HL-60/S4 treated with phorbol 12-myristate 13-acetate at 8.2 ng/mL for 4 days and 3 days (cell line): Measurements from ENCODE around the gene LMO3.
"Not testable (repeated sequence)": the region's sequence is repeated elsewhere in the genome, so short reads cannot be mapped to it uniquely, and the experiment has no call there.

Experiments
- in situ Hi-C: fragments of 300-500 bp; cut with MboI; formaldehyde crosslinking; loops from 2 replicates; pipeline ENCODE4 v1.15.0; 2022; ENCODE audit warnings: low sequenced_read_pairs

The LMO3 gene

DNA sequence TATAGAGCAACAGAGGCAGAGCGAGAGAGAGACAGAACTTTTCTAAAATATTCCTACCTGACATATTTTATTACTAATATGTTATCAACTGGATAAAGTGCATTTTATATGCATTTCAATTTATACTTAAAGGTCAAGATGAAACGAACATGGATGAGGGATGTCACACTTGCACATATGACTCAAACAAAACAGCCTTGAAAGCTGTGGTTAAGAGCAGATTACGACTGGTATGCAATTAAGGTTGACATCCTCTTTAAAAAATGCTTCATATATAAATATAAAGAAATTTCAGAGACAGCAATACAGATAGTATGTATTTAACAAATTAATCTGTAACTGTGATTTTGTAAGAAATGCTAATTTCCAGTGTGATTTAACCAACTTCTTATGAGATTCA is 52.5 kb downstream of the LMO3 start:
- in situ Hi-C loops: no loop called here

- in situ Hi-C loops: no loop called here
These were observed 53.7 kb downstream of the LMO3 start for GRCh38 chr12:16552301-16552700.

GRCh38 chr12:16545836-16546235 is 60.1 kb downstream of the LMO3 start:
- in situ Hi-C loops: no loop called here

DNA sequence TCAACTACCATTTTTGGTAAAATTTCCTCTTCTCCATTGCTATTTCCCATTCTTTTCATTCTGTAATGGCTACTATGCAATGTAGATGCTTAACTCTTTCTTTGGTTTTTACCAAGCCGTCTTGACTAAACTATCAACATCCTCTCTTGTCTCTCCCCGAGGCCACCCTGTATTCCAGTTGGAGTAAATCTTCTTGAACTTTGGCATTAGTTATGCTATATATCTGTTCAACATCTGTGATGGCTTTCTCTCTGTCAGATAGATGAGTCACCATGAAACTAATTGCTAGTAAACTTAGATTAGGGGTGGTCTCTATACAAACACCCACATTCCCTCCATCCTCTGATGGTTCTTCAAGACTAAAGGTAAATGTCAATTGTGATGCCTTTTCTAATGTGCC is 63.4 kb downstream of the LMO3 start:
- in situ Hi-C loops: no loop called here

GRCh38 chr12:16537652-16538051 is 68.3 kb downstream of the LMO3 start:
- in situ Hi-C loops: not testable (repeated sequence)

DNA sequence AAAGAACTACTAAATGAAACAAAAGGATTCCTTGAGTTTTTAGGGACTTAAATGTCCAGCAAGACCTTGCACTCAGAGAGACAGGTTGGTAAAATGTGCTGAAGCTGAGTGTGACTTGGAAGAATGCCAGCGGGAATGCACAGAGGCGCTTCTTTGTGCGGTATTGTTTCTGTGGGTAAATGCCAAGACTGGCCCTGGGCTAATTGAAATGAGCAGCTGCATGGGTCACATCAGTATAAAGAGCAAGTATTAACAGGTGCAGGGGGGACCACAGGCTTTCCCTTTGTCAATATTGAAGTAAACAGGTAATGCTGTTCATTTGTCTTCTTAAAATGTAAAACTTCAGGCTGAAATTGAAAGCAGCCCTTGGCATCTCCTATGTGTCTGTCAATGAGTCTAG is 74.3 kb downstream of the LMO3 start:
- in situ Hi-C loops: no loop called here

GRCh38 chr12:16530268-16530850 is 75.6 kb downstream of the LMO3 start:
- in situ Hi-C loops: no loop called here

- in situ Hi-C loops: no loop called here
These were observed 79.3 kb downstream of the LMO3 start for GRCh38 chr12:16526693-16527092.

DNA sequence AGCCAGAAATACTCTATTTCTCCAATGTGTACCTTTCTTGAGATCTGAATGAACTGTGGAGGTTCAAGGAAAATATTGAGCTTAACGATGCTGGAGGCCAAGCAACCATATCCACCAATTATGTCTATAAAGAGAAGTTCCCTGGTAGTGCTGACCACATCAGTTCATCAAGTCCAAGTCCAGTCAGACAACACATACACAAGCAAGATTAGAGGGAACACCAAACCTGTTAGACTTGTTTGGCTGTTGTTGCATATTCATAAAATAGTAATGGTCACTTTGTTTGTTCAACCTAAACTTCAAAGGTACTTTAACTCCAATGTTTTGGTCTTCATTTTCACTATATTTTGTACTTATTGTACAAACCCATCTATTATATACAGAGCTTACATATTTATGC is 81.6 kb downstream of the LMO3 start:
- in situ Hi-C loops: no loop called here

DNA sequence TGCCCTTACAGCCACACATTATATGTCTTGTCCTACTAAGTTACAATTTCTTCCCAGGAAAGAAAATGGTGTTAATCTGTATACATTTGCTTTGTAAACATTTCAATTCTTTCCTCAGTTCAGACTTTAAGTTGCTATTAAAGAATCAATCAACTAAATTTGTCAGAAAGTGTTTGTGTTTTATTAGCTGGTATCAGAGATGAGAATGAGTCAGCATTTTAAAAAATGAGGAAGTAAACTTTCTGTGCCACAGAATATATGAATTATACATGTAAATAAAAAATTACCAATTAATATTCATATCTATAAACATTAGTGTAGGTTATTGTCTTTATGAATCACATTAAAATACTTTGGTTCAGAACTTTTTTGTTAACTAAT is 82.0 kb downstream of the LMO3 start:
- in situ Hi-C loops: no loop called here

- in situ Hi-C loops: no loop called here
These were observed 82.5 kb downstream of the LMO3 start for GRCh38 chr12:16523284-16523950.

DNA sequence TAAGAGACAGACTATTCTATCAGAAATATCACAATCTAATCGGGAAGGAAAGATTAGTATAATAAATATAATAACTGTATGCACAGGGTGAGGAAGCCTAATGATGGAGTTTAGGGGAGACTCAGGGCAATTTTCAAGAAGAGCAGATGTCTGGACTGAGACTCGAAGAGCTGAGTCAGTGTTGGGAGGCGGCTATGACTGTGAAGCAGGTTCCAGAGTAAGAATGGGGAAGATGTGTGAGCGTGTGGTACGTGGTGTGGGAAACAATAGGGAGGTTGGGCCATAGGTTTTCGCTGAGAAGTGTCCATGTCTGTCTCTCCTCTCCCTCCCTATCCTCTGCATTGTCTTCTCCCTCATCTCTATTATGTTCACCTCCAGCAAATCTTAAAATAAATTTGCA is 85.6 kb downstream of the LMO3 start:
- in situ Hi-C loops: no loop called here

DNA sequence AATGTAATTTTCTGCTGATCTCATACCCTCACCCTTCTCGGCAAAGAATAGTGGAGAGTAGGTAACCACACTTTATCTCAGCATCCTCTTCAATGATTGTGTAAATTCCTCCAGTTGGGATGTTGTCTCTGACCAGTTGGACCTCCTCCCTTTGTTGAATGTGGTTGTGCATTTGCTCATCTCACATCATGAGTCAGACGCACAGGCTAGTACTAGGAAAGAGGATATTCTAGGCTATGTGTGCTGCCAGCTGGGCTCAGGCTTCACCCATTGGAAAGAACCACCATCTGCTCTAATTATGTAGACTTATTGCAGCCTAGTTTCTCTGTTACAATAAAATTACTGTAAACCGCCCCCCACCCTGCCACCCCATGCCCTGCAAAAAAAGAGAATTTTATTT is 90.3 kb downstream of the LMO3 start:
- in situ Hi-C loops: no loop called here

DNA sequence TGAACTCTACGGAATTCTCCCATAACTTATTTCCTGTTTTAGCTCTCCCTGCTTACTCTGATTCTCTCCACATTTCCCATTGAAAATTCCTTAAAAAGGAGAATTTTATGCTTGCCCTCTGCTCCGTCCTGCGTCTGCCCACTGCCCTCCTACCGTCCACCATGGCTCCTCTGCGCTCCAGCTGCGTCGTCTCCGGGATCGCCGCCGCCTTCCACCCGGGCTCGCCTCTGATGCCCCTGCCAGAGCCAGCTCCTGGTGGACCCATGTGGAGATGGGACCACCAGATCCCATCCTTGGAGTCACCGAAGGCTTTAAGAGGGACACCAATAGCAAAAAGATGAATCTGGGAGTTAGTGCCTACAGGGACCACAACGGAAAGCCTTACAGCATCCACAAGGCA is 92.7 kb downstream of the LMO3 start:
- in situ Hi-C loops: no loop called here

DNA sequence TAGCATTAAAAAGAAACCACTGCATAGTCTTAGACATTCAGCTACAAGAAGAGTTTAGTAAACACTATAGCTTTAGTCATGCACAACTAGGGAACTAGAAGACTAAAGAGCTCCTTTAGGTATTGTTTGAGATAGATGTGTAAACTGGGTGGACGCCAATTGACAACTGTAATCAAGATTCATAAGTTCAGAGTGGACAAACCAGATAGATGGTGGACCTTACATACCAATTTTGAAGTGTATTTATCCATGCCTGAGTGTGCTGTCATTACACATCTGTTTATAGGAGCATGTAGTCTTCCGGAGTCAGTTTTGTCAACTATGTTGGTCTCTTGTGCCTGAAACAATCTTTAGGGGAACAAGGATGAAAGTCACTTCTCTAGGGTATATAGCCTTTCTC is 96.6 kb downstream of the LMO3 start:
- in situ Hi-C loops: no loop called here

DNA sequence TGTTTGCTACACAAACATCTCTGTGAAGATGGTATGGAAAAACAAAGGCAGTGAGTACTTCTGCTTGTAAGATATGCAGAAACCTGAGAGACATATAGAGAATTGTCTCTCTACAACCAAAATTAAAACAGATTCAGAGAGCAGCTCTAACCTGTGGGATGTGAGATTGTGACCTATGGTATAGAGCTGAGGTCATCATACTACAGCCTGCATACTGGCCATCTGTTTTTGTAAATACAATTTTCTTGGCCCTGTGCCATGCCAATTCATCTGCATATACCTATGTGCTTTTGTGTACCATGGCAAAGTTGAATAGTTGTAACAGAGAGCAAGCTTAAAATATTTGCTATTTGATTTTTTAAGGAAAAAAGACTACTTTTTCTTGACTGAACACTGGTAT is 99.6 kb downstream of the LMO3 start:
- in situ Hi-C loops: no loop called here

DNA sequence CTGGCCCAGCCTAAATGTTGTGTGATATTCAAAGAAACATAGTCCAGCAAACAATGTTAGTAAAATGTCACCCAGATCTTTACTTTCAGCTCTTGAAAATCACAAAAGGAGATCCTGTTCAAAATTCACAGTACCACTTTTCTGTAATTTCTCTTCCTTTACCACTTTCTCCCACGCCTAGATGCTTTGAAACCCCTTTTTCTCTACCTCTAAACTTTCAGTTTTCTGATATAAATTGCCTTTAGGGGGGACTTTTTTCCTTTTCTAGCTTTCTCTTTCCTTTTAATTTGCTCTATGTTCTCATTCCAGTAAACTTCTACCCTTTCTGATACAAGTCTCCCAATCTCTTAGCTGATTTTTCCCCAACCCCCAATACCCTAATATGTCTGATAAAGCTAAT is 101.8 kb downstream of the LMO3 start:
- in situ Hi-C loops: no loop called here

DNA sequence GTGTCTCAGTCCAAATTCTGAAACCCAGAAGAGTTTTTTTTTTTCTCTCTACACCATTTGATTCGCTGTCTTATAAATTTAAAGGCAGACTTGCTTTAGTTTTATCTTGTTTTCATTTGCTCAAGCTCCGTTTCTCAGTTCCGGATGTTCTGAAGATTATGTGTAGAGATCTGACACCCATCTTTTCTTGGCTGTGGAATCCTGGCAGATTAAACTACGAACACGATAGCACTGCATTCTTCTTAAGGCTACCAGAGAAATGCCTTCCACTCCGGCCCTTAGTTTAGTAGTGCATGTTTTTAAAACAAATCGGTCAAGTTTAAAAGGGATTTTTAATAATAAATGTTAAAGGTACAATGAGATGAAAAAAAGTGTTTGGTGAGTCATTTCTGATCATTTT is 106.4 kb downstream of the LMO3 start:
- in situ Hi-C loops: no loop called here
